Medulla oblongata (tissue), 1 donor: Measurements from ENCODE around the gene DIAPH3.

ENCODE experiments used
- DNase-seq: peaks from one replicate; pipeline ENCODE4 v3.0.0-alpha.2; 2015; ENCODE audit errors: extremely low spot score

Gene DIAPH3

DNA sequence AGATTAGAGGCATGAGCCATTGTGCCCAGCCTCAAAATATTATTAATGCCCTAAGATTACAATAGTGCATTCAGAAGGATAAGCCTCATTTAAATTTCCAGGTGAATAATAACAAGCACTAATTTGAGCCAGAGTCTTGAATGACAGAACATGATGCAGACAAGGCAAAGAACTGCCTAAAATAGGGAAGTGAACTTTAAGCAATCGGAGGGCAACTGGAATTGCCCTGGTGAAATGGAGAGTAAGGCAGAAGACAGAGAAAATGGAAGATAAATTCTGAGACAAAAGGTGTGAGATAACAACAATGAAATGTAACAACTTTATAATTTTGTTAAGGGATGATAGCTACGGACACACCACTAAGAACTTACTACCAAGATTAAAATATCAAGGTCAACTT is 199.9 kb downstream of the DIAPH3 start:
- DNase-seq = no peak

DNA sequence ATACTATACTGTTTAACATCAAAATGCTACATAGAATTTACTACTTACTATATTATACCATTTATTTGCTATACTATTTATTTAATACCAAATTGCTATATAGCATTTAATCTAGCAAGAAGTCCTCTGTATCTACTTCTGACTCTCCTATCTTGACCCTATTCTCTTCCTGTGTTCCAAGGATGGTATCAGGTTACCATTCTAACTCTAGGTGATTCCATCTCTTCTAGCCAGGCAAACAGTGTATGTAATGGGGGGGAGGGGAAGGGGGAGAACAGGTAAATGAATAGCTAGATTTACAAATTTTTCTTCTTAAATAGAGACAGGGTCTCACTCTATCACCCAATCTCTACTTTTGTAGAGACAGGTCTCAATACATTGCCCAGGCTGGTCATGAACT is 200.3 kb downstream of the DIAPH3 start:
- DNase-seq = no peak

DNA sequence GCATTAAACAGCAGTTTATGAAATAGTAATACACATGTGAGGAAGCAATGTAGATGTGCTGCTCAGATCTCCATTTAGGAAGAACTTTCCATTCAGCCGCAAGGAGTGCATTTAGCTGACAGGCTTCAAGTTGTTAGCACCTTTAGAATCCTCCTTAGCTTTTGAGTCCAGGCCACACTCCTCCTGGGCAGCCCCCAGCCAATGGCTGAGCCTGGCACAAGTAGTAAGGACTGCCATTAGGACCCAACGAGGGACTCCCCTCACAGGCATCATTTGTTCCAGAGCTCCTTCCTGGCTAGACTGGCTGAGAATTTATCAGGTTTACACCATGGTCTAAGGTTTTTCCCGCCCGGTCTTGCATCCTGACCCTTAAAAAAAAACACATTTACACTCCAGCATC is 201.4 kb downstream of the DIAPH3 start:
- no peak for DNase-seq

DNA sequence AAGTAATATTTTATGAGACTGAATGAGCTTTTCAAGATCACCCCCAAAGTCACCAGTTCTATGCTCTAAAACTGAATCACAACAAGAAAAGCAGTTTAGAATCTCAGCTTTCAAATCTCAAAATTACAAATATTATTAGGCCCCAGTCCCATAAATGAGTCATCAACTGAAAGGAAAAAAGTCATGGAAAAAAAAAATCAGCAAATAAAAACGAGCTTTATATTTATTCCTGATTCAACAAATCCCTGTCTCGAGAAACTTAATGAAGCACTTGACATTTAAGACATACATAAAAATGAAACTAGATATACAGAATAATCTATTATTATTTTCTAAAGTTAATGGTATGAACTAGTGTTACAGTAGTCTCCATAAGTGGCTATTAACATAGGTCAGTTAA is 203.0 kb downstream of the DIAPH3 start:
- DNase-seq = no peak

DNA sequence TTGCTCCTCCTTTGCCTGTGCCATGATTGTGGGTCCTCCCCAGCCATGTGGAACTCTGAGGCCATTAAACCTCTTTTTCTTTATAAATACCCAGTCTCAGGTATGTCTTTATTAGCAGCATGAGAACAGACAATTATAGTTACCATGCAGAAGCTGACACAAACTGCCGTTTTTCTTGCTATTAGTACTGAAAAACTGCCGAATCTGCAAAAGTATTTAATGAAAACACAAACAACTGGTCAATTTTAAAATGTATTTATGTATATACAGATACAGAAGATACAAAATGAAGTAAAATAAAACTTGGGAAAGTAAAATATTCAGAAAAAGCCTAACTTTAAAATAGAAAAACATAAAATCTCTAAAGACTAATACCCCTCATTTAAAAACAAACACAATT is 206.3 kb downstream of the DIAPH3 start:
- no peak for DNase-seq

DNA sequence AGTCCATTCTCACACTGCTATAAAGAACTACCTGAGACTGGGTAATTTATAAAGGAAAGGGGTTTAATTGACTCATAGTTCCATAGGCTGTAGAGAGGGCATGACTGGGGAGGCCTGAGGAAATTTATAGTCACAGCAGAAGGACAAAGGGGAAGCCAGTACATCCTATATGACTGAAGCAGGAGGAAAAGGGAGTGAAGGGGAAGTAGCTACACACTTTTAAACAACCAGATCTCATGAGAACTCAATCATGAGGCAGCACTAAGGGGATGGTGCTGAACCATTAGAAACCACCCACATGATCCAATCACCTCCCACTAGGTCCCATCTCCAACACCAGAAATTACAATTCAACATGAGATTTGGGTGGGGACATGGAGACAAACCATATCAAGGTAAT is 209.1 kb downstream of the DIAPH3 start:
- no peak for DNase-seq

DNA sequence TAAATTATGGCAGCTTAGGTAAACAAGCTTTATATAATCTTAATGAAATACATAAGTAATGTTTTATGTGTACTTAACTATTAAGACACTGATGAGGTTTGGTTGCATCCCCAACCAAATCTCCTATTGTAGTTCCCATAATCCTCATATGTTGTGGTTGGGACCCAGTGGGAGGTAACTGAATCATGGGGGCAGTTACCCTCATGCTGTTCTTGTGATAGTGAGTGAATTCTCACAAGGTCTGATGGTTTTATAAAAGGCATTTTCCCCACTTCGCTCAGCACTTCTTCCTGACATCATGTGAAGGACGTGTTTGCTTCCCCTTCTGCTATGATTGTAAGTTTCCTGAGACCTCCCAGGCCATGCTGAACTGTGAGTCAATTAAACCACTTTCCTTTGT is 212.7 kb downstream of the DIAPH3 start:
- DNase-seq = no peak

DNA sequence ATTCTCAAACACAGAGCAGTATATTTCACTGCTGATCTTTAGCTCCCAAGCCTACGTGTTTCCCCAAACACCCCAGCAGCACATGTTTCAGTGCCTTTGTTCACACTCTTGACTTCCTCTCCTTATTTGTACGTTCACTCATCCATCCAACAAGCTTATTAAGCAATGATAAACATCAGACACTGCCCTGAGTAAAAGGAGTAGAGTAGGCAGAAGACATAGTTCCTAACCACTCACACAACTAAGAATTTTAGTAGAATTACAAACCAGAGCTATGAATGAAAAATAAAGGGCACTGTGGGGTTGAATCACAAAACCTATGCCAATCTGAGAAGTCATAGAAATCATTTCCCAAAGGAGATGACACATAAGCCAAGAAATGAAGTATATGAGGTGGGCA is 213.5 kb downstream of the DIAPH3 start:
- no peak for DNase-seq

DNA sequence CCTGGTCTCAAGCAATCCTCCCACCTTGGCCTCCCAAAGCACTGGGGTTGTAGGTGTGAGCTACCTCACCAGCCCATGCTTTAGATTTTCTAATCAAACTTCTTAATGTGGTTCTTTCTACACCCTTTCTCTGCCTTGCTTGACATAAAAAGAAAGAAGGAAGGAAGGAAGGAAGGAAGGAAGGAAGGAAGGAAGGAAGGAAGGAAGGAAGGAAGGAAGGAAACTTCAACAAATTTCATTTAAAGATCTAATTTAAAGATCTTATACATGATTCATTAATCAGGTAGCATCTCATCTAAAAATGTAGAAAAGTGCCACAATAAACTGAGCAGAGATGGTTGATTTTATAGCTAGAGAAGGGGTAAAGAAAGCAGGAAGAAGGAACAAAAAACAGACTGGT is 215.0 kb downstream of the DIAPH3 start:
- no peak for DNase-seq

DNA sequence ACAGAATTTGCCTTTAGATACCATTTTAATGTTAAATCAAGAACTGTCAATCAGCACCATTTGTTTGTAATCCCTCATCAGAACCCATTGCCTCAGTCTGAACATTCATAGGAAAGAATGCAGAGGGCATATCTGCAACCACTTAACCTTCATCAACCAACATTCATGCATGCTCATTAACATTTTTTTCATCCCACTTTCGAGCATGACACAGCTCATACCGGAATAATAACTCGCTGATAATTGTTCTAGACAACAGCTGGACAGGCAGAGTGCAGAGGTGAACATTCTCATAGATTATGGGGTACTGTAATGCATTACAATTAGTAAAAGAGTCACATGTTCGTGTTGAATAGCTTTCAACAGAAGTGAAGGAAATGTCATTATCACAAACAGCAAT is 216.8 kb downstream of the DIAPH3 start:
- no peak for DNase-seq

DNA sequence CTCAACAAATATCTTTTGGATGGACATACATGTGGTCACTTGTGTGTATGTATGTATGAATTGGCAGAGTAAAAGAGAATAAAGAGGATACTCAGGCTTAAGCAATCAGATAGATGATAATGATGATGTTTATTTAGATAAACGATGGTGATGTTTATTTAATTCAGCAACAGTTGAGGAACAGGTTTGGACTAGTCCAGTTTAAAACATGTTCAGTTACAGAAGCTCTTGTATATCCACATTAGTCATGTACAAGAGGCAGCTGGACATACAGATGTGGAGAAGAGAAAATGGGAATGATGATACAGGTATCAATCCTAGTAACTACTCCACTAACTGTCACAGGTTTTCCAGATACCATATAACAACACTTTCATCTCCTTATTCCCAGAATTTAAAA is 232.1 kb downstream of the DIAPH3 start:
- no peak for DNase-seq

DNA sequence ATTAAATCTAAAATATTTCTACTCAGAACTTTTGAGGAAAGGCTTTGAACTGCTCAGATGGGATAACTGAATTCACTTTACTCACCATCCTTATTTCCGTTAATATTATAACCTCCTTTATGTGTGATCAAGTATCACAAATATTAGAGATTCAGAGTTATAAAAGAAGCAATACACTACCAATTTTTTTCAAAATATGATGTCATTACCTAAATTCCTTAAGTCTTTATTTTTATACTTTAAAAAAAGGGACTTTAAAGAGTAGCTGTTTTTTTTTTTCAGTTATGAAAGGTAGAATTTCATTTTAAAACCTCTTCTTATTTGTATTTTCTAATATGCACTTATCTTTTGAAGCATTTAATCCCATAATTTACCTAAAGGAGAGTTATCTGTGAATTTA is 239.5 kb downstream of the DIAPH3 start:
- DNase-seq = no peak

DNA sequence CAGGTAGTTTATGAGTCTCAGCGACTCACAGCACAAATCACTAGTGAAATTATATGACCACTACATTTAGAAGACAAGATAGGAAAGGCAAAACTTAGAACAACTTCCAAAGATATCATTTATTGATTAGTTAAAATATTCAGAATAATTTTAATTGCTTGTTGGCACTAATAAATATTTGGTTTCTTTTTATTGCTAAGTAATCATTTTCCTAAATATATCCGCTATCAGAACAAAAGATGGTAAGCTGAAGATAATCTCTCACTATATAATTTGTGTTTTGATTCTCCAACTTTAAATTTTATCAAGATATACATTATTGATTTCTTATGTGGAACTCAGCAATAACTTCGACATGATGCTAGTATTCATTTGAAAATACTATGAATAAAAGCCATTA is 248.5 kb downstream of the DIAPH3 start:
- no peak for DNase-seq

DNA sequence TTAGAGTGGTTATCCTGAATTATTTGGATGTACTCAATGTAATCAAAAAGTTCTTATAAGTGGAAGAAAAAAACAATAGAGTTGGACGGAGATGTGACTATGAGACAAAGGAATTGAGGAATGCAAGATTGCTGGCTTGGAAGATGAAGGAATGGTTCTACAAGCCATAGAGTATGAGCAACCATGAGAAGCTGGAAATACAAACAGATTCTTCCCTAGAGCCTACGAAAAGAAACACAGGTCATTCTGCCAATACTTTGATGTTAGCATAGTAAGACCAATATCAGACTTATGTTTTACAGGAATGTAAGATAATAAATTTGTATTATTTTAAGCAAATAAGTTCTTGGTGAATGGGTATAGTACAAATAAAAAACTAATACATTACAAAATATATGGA is 249.2 kb downstream of the DIAPH3 start:
- DNase-seq = no peak

DNA sequence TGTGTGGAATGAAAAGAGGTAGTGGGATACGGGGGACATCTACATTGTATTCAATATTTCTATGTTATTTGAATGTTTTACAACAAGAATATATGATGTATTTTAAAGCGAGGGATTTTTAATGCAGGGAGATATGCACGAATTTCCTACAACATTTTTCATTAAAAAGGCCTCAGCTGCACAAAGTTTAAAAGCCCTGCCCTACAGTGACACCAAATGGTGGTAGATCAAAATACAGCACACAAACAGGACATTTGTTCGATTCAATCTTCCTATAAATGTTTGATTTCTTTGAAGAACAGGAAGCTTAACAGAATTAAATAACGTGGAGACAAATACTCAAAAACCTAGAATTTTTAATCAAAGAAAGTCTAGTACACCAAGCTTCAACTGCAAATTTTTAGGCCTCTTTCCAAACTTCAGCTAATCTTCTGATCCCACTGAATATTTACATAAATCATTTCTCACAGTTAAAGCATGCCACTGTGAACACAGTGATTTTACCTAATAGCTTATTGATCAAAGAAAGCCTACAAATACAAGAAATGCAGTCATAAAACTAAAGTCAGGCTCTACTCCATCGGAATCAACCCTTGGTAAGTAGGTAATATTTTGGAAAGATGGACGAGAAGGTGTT is 257.2 kb downstream of the DIAPH3 start:
- DNase-seq = peak; percentile 27

DNA sequence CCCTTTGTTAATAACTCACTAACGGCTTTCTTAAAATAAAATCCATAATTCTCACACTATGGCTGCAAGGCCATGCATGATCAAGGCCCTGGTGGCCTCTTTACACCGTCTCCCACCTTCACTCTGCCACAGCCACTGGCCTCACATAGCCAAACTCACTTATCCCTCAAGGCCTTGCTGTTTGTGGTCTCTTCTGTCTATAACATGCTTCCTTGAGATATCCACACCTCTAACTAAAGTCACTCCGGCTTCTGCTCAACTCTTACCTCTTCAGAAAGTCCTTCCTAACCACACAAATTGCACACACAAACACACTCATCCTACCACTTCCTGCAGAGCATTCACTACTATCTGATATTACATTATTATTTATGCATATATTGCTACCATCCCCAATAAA is 262.5 kb downstream of the DIAPH3 start:
- DNase-seq = no peak

DNA sequence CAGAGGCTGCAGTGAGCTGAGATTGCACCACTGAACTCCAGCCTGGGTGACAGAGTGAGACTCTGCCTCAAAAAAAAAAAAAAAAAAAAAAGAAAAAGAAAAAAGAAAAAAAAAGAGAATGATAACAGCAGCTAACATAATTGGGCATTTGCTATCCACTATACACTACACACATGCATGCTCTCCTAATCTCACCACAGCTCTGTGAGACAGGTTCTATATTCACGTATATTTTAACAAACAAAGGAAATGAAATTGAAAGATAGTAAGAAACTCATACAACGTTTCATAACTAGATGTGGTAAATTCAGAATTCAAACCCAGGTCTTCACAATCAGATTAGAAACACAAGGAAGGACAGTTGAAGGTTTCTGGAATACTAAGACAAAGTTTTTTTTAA is 265.7 kb downstream of the DIAPH3 start:
- DNase-seq = no peak

DNA sequence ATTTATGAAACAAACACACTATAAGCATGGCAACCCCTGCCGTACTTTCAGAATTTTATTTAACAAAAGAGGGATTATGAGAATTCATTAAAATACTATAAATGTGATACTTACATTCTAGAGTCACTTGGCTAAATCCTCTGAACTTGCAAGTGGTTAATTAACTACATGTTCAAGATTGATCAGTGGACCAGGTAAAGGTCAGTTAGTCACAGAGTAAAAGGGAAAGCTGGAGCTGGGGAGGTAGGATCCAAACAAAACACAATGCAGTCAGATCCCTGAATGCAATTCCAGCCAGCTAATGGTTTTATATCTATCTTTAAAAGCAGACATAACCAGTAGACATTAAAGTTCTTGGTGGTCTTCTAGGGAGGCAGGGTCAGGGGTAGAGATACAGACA is 270.5 kb downstream of the DIAPH3 start:
- no peak for DNase-seq

DNA sequence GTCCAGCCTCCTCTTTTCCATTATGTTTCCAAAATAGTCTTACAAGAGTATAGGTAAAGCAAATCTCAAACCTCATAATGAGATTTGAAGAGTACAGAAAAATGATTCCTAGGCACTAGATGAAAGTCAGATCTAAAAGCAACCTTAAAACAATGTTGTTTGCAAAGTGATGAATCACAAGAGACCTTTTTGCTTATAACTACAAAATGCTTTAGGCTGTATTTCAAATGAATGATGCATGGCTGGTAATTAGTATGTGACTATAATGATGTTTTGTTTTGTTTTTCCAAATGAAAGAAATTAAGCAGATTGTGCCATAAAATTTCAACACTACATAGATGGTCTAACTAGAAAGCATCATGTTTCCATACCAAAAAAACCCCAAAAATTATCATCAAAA is 272.7 kb downstream of the DIAPH3 start:
- DNase-seq = no peak

DNA sequence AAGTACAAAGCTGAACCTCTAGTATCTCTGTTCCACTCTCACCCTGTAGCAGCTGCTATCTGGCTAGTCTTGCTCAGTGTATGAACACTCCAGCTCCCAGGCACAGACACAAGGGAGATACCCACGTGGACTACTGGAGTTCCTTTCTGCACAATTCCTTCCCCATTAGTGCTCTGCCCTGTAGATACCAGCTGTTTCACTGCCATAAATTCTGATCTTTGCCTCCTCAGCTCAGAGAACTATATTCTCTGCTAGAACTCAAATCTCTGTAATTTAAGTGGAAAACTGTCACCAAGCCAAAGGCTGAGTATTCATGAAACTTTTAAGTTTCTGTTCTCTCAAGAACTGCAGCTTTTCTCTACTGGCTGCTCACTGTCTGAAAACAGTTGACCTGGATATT is 273.7 kb downstream of the DIAPH3 start:
- no peak for DNase-seq

DNA sequence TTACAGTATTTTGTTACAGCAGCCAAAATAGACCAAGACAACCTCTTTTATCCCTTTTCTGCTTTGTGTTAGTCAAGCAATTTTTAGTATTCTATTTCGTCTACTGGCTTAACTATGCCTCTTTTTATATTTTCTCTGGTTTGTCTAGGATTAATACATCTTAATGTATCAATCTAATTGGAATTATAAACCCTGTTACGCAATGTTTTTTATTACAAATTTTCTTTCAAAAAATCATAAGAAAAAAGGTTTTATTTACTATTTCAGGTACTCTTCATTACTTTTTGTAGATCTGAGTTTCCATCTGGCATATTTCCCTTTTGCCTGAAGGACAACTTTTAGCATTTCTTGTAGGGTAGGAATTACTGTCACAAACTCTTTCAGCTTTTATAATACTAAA is 275.3 kb downstream of the DIAPH3 start:
- no peak for DNase-seq

DNA sequence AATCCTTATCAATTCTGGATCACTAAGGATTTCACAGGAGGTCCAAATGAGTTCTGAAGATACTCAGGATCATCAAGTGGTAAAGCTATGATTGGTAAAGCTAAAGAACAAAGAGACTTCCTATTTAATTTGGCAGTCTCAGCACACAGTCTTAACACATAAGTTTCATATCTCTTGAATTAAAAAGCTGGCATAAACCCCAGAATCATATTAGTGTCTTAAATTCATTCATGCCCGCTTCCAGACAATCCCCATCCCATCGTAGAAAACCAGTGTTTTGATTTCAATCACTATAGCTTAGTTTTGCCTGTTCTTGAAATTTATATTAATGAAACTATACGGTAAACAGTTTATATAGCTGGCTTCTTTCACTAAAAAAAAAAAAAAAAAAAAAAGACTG is 278.7 kb downstream of the DIAPH3 start:
- DNase-seq = no peak

DNA sequence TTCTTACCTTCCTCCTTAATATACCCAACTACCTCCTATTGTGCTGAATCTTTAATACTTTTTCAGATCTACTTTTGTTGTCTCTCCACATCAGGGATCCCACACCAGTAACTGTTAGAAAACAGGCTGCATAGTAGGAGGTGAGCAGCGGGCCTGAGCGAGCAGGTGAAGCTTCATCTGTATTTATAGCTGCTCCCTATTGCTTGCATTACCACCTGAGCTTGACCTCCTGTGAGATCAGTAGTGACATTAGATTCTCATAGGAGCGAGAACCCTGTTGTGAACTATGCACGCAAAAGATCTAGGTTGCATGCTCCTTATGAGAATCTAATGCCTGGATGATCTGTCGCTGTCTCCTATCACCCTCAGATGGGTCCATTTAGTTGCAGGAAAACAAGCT is 279.8 kb downstream of the DIAPH3 start:
- DNase-seq = no peak

DNA sequence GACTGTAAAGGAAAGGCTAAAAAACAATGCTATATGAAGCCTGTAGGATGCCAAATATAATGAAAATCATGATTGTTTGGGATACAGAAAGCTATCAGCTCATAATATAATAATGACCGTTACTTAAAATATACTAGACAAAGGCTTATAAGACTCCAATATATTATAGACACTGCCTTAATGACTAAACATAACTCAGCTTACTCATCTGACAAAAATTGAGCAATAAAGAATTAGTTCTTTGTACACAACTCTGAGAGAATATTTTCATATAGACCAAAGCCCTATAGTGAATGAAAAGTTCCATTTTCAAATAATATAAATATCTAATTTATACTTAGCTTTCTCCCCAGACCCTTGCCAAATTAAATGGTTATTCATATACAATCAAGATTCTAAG is 283.3 kb downstream of the DIAPH3 start:
- DNase-seq = no peak

DNA sequence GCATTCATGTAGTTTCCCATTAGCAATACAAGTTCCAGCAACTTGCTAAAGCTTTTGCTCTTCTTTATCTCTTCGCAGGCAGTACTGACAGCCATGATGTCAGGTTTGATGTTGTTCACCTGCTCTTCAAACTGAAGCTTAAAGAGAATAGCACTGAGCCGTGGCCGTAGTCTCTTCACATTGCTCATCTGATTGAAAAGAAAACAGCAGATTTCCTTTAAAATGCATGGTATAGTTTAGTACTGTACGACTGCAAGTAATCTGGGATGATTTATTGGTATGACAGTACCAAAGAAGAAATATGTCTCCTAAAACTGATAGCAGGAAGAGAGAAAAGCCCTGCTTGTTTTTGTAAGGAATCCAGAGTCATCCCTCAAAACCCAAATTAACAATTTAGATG is 284.4 kb downstream of the DIAPH3 start:
- no peak for DNase-seq
